ENCODE results near the gene INPP4B. TPM values are rescaled to one million over a fixed set of nuclear protein-coding genes. Genes with fewer than 3 reads are reported as not detected.

Gene INPP4B
- total RNA-seq, 1 donor from 2014 or later: 10.9 TPM

GRCh38 chr4:142160509-142160908 lies 685.6 kb downstream of the INPP4B start:
- H3K36me3 ChIP-seq (ENCODE audit: control insufficient read depth, insufficient read depth, low read length): no peaks in the 10 kb centered on the region
- H3K27me3 ChIP-seq (ENCODE audit: control insufficient read depth, insufficient read depth, low read length): no peaks in the 10 kb centered on the region
- TF ChIP-seq CTCF (IDR thresholded peaks at IDR 0.05; ENCODE audit: insufficient read depth, low read length, poor library complexity, severe bottlenecking): no peak
- H3K4me3 ChIP-seq (ENCODE audit: low read depth, low read length): no peak overlapping the region
- DNase-seq (ENCODE audit: low read depth): no peak

- no peak for DNase-seq (ENCODE audit: low read depth)
- no peaks in the 10 kb centered on the region for H3K36me3 ChIP-seq (ENCODE audit: control insufficient read depth, insufficient read depth, low read length)
- TF ChIP-seq CTCF (IDR thresholded peaks at IDR 0.05; ENCODE audit: insufficient read depth, low read length, poor library complexity, severe bottlenecking): no peak
- no peaks in the 10 kb centered on the region for H3K27me3 ChIP-seq (ENCODE audit: control insufficient read depth, insufficient read depth, low read length)
- H3K4me3 ChIP-seq (ENCODE audit: low read depth, low read length): no peak overlapping the region
Measured at GRCh38 chr4:142158980-142159379, 687.1 kb downstream of the INPP4B start.

DNA sequence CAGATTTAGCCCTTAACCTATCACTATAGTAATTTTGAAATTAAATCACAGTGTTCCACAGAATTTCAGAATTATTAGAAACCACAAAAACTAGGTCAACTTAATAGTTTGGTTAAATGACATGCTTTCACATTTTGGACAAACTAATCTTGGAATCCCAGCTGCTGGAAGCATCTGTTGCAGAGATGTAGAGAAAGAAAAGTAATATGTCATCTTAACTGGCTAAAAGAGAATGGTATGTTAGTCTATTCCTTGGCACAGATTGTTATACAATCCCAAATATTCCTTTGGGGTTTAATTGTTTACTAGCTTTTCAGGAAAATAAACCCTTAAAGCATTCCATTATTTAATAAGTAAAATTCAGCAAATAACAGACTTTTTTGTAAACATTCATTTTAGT lies 689.8 kb downstream of the INPP4B start:
- no peak for DNase-seq (ENCODE audit: low read depth)
- Histone ChIP-seq H3K4me3 (ENCODE audit: low read depth, low read length) (no peak overlapping the region), H3K36me3 (ENCODE audit: control insufficient read depth, insufficient read depth, low read length) (no peaks in the 10 kb centered on the region), H3K27me3 (ENCODE audit: control insufficient read depth, insufficient read depth, low read length) (no peaks in the 10 kb centered on the region)
- no peak for TF ChIP-seq CTCF (IDR thresholded peaks at IDR 0.05; ENCODE audit: insufficient read depth, low read length, poor library complexity, severe bottlenecking)

GRCh38 chr4:142155347-142155746 lies 690.8 kb downstream of the INPP4B start:
- Histone ChIP-seq H3K36me3 (ENCODE audit: control insufficient read depth, insufficient read depth, low read length) (no peaks in the 10 kb centered on the region), H3K4me3 (ENCODE audit: low read depth, low read length) (no peak overlapping the region), H3K27me3 (ENCODE audit: control insufficient read depth, insufficient read depth, low read length) (no peaks in the 10 kb centered on the region)
- TF ChIP-seq CTCF (IDR thresholded peaks at IDR 0.05; ENCODE audit: insufficient read depth, low read length, poor library complexity, severe bottlenecking): no peak
- DNase-seq (ENCODE audit: low read depth): no peak

- no peaks in the 10 kb centered on the region for H3K27me3 ChIP-seq (ENCODE audit: control insufficient read depth, insufficient read depth, low read length)
- no peak for TF ChIP-seq CTCF (IDR thresholded peaks at IDR 0.05; ENCODE audit: insufficient read depth, low read length, poor library complexity, severe bottlenecking)
- no peaks in the 10 kb centered on the region for H3K36me3 ChIP-seq (ENCODE audit: control insufficient read depth, insufficient read depth, low read length)
- H3K4me3 ChIP-seq (ENCODE audit: low read depth, low read length): no peak overlapping the region
- DNase-seq (ENCODE audit: low read depth): no peak
Measured at GRCh38 chr4:142150483-142150882, 695.6 kb downstream of the INPP4B start.

GRCh38 chr4:142144813-142145212 lies 701.3 kb downstream of the INPP4B start:
- no peaks in the 10 kb centered on the region for H3K36me3 ChIP-seq (ENCODE audit: control insufficient read depth, insufficient read depth, low read length)
- TF ChIP-seq CTCF (IDR thresholded peaks at IDR 0.05; ENCODE audit: insufficient read depth, low read length, poor library complexity, severe bottlenecking): no peak

More at GRCh38 chr4:142144813-142145212, 701.3 kb downstream of the INPP4B start:
- no peaks in the 10 kb centered on the region for H3K27me3 ChIP-seq (ENCODE audit: control insufficient read depth, insufficient read depth, low read length)
- DNase-seq (ENCODE audit: low read depth): no peak
- H3K4me3 ChIP-seq (ENCODE audit: low read depth, low read length): no peak overlapping the region
